Upper lobe of left lung (tissue), 6 donors: ENCODE results near the gene PIK3R2. TPM values are rescaled to one million over a fixed set of nuclear protein-coding genes. Genes with fewer than 3 reads are reported as not detected.
A peak's percentile ranks its signal among the peaks of the same experiment; 100 is the strongest.
"Not testable (repeated sequence)": the region's sequence is repeated elsewhere in the genome, so short reads cannot be mapped to it uniquely, and the experiment has no call there.

Source experiments
- ATAC-seq, 2 donors: fragments of 200-7000 bp; cut with Tn5 transposase; one replicate each; pipeline ENCODE4 v1.9.1; 2022; ENCODE audit warnings: mild to moderate bottlenecking in 2 of 2, moderate library complexity in 2 of 2; ENCODE audit not compliant: low FRiP score in 2 of 2
- DNase-seq, 2 donors: peaks; one replicate each; pipeline ENCODE4 v3.0.0-alpha.2; 2019 to 2020
- H3K27ac ChIP-seq, 4 donors: fragments of 200-600 bp; sonication (generic); one replicate each; pipeline ENCODE4 v1.5.1; 2016 to 2019
- H3K27me3 ChIP-seq, 4 donors: fragments of 200-600 bp; sonication (generic); one replicate each; pipeline ENCODE4 v1.5.1; 2017 to 2019
- H3K36me3 ChIP-seq, 4 donors: fragments of 200-600 bp; sonication (generic); one replicate each; pipeline ENCODE4 v1.5.1; 2016 to 2019
- H3K4me1 ChIP-seq, 4 donors: fragments of 200-600 bp; sonication (generic); one replicate each; pipeline ENCODE4 v1.5.1; 2018 to 2019
- H3K4me3 ChIP-seq, 4 donors: fragments of 200-600 bp; sonication (generic); one replicate each; pipeline ENCODE4 v1.5.1; 2017 to 2019; ENCODE audit warnings: mild to moderate bottlenecking in 2 of 4, moderate library complexity in 1 of 4
- H3K9me3 ChIP-seq, 4 donors: fragments of 200-600 bp; sonication (generic); one replicate each; pipeline ENCODE4 v1.5.1; 2018 to 2019
- EP300 ChIP-seq, 4 donors: sonication (generic); formaldehyde crosslinking; IDR thresholded peaks; one replicate each; pipeline ENCODE4 v1.5.1; 2017; ENCODE audit warnings: antibody characterized with exemption in 4 of 4, control low read depth in 2 of 4
- POLR2A ChIP-seq, 4 donors: fragments of 450-650 bp; IDR thresholded peaks; one replicate each; pipeline ENCODE4 v1.5.1; 2016 to 2017; ENCODE audit warnings: antibody characterized with exemption in 4 of 4, mild to moderate bottlenecking in 2 of 4
- POLR2AphosphoS5 ChIP-seq, 2 donors: sonication (generic); formaldehyde crosslinking; IDR thresholded peaks; one replicate each; pipeline ENCODE4 v1.5.1; 2017; ENCODE audit warnings: antibody characterized with exemption in 2 of 2
- WGBS, 2 donors: methylation state at CpG; one replicate each; pipeline ENCODE4 v1.1.5; 2017 to 2018; 5-methylcytosine and 5-hydroxymethylcytosine counted together
- total RNA-seq, 6 donors: library from RNA; depleted of rRNA in 4 of 6; stranded (reverse); fragments of >200 nt in 4 of 6; gene quantifications; one replicate each; pipeline versions ENCODE4 v1.1.0 to v1.2.1, GENCODE V29; 2016 to 2021
- TF ChIP-seq, protein P1 (sequence below), 6 experiments: fragments of 450-650 bp in 4 of 6; fragments of 200-600 bp in 2 of 6; sonication (generic) in 2 of 6; IDR thresholded peaks; one replicate each; pipeline ENCODE4 v1.5.1; 2016 to 2019; ENCODE audit warnings: antibody characterized with exemption in 6 of 6
- donor health status: DM: no; HTN: no; CAD: no; lungs with moderate emphysema.
- donor health status: DM: no; HTN: yes; CAD: no; lungs with severe emphysema.

PIK3R2 gene
- total RNA-seq: 10 to 100 TPM; 11.0 to 65.1 (median 30.3) TPM

DNA sequence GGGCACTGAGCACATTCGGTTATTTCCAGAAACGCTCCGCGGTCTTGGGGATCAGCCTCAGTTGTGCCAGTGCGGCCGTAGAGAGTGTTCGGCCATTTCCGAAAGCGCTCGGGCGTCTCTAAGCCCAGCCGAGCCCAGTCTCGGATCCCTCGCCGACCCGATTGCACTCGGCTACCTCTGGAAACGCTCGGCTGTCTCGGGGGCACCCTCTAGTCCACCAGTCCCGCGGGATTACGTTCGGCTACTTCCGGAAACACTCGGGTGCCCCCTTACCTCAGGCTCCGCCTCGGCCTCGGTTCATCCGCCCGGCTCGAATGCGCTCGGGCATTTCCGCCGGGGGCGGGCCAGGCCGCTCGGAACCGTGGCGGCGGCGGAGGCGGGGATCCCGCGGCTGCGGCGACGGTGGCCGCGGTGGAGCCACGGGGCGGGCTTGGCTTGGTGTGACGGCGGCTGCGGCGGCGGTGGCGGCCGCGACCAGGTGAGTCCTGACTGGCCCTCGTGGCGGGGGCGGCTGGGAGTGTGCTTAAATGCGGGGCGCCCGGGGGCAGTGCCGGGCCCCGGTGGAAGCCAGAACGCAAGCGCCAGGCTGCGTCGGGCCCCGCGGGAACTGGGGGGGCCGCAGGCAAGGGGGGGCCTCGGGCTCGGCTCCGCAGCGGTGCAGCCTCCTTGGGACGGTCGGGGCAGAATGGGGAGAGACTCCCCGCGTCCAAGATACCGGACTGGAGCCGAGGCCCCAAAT is at the start of gene PIK3R2:
PIK3R2 (plus strand) TSS at position 347 of the 739 bp plus-strand sequence. CDS start 2,717 bp downstream, outside the sequence.
- TF ChIP-seq POLR2A (IDR thresholded peaks at IDR 0.05) (peak in 3 of 4 donors; percentile 36 to 83 (median 47)), EP300 (IDR thresholded peaks at IDR 0.05) (no peak), POLR2AphosphoS5 (IDR thresholded peaks at IDR 0.05) (peak in 1 of 2 donors; percentile 46)
- TF ChIP-seq, protein P1, sequence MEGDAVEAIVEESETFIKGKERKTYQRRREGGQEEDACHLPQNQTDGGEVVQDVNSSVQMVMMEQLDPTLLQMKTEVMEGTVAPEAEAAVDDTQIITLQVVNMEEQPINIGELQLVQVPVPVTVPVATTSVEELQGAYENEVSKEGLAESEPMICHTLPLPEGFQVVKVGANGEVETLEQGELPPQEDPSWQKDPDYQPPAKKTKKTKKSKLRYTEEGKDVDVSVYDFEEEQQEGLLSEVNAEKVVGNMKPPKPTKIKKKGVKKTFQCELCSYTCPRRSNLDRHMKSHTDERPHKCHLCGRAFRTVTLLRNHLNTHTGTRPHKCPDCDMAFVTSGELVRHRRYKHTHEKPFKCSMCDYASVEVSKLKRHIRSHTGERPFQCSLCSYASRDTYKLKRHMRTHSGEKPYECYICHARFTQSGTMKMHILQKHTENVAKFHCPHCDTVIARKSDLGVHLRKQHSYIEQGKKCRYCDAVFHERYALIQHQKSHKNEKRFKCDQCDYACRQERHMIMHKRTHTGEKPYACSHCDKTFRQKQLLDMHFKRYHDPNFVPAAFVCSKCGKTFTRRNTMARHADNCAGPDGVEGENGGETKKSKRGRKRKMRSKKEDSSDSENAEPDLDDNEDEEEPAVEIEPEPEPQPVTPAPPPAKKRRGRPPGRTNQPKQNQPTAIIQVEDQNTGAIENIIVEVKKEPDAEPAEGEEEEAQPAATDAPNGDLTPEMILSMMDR (IDR thresholded peaks at IDR 0.05): peak in 1 of 6 experiments; percentile 3
- ATAC-seq (peak; percentile 94 to 96), DNase-seq (peak; percentile 99)
- peaks cover 0 to 18% (median 10%) of the 10 kb centered on the region in 4 donors for H3K36me3 ChIP-seq
- H3K27ac ChIP-seq: peak within 1 kb of the TSS; percentile 92 to 97 (median 94)
- no peaks in the 10 kb centered on the region for H3K9me3 ChIP-seq
- 0% methylated on average over 14 to 40 of the region's 86 CpGs for WGBS, 2 donors
- peak within 1 kb of the TSS; percentile 39 to 98 (median 94) for H3K4me3 ChIP-seq
- H3K4me1 ChIP-seq: peaks cover 42 to 56% (median 44%) of the 10 kb centered on the region in 4 donors
- no peaks in the 10 kb centered on the region for H3K27me3 ChIP-seq

DNA sequence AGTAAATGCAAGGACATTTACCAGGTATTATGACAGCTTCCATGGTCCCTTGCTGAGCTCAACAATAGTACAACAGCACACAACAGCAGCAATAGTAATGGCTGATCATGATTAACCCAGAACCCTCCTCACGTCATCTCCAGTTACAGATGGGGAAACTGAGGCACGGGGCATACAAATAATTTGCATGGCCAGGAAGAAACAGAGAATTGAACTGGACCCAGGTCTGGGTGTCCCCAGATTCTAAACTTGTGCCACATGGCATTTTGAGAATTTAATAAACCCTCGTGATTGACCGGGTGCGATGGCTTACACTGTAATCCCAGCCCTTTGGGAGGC is 48.2 kb upstream of the PIK3R2 start:
- DNase-seq (no peak), ATAC-seq (no peak)
- peaks cover 11 to 37% (median 22%) of the 10 kb centered on the region in 4 donors for H3K4me1 ChIP-seq
- H3K9me3 ChIP-seq: no peaks in the 10 kb centered on the region
- H3K4me3 ChIP-seq: peak overlapping the region in 3 of 4 donors; percentile 22 to 48 (median 47)
- TF ChIP-seq POLR2AphosphoS5 (IDR thresholded peaks at IDR 0.05): no peak
- TF ChIP-seq, protein P1 (IDR thresholded peaks at IDR 0.05): no peak
- no peak for TF ChIP-seq POLR2A (IDR thresholded peaks at IDR 0.05)
- TF ChIP-seq EP300 (IDR thresholded peaks at IDR 0.05): no peak
- peak overlapping the region in 3 of 4 donors; percentile 27 to 77 (median 47) for H3K27ac ChIP-seq
- H3K27me3 ChIP-seq: no peaks in the 10 kb centered on the region
- 63 to 70% methylated on average over 5 of the region's 5 CpGs for WGBS, 2 donors
- H3K36me3 ChIP-seq: no peaks in the 10 kb centered on the region

DNA sequence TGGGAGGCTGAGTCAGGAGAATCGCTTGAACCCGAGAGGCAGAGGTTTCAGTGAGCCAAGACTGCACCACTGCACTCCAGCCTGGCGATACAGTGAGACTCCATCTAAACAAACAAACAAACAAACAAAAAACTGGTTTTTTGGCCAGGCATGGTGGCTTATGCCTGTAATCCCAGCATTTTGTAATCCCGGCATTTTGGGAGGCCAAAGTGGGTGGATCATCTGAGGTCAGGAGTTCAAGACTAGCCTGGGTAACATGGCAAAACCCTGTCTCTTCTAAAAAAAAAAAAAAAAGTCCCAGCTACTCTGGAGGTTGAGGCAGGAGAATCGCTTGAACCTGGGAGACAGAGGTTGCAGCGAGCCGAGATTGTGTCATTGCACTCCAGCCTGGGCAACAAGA is 47.7 kb upstream of the PIK3R2 start:
- peaks cover 11 to 42% (median 26%) of the 10 kb centered on the region in 4 donors for H3K4me1 ChIP-seq
- not testable (repeated sequence) for H3K4me3 ChIP-seq, H3K9me3 ChIP-seq, H3K27ac ChIP-seq, H3K36me3 ChIP-seq, ATAC-seq, H3K27me3 ChIP-seq, DNase-seq
- WGBS, 2 donors: 80 to 85% methylated on average over 5 to 7 of the region's 7 CpGs

DNA sequence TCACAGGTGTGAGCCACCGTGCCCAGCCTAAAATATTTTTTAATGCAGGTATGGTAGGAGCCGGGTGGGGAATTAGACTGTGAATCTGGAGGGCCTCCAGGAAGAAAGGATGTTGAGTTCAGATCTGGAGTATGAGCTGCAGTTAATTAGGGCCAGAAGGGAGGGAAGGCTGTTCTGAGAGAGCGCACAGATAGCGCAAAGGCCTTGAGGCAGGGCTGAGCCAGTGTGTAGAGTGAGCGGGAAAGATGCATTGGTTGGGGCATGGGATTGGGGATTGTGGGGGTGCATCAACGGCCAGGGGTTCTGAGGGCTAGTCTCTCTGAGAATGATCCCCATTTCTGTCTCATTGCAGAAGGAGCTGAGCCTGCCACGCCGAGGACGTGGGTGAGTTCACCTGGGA is 45.7 kb upstream of the PIK3R2 start:
- ATAC-seq (no peak), DNase-seq (no peak)
- Histone ChIP-seq H3K36me3 (no peaks in the 10 kb centered on the region), H3K27me3 (no peaks in the 10 kb centered on the region), H3K27ac (peak overlapping the region in 3 of 4 donors; percentile 23 to 51 (median 33)), H3K4me3 (no peak overlapping the region), H3K9me3 (no peaks in the 10 kb centered on the region), H3K4me1 (peaks cover 21 to 52% (median 37%) of the 10 kb centered on the region in 4 donors)
- no peak for TF ChIP-seq POLR2A (IDR thresholded peaks at IDR 0.05)
- TF ChIP-seq, protein P1 (IDR thresholded peaks at IDR 0.05): no peak
- TF ChIP-seq EP300 (IDR thresholded peaks at IDR 0.05): no peak
- no peak for TF ChIP-seq POLR2AphosphoS5 (IDR thresholded peaks at IDR 0.05)
- WGBS, 2 donors: 78 to 82% methylated on average over 9 of the region's 9 CpGs

DNA sequence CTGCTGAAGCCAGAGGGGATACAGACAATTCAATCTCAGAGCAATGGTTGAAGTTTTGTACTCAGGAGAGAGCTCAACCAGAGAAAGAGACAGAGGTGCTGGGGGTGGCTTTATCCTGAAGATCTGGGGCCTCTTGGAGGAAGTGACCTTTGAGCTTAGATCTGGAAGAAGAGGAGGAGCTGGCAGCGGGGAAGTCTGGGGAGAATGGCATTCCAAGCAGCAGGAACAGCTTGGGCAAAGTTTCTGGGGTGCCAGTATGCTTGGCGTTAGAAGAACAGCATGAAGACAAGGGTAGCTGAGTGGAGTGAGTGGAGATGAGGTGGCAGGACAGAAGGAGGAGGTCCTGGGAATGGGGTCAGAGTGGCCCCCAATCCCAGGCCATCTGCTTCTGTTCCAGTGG is 44.1 kb upstream of the PIK3R2 start:
- Histone ChIP-seq H3K27me3 (no peaks in the 10 kb centered on the region), H3K9me3 (no peaks in the 10 kb centered on the region), H3K36me3 (peaks cover 0 to 2% (median 0%) of the 10 kb centered on the region in 4 donors), H3K27ac (peak overlapping the region in 2 of 4 donors; percentile 90 to 94), H3K4me3 (no peak overlapping the region), H3K4me1 (peaks cover 21 to 52% (median 37%) of the 10 kb centered on the region in 4 donors)
- TF ChIP-seq POLR2A (IDR thresholded peaks at IDR 0.05) (no peak), EP300 (IDR thresholded peaks at IDR 0.05) (no peak), POLR2AphosphoS5 (IDR thresholded peaks at IDR 0.05) (no peak)
- TF ChIP-seq, protein P1 (IDR thresholded peaks at IDR 0.05): no peak
- WGBS, 2 donors: 75 to 78% methylated on average over 2 of the region's 2 CpGs
- DNase-seq: no peak
- no peak for ATAC-seq
